Measurements from ENCODE around the gene ENTPD6.

- TF ChIP-seq EZH2 (IDR thresholded peaks at IDR 0.05; ENCODE audit: low read depth) (no peak), CTCF (conservative IDR thresholded peaks at IDR 0.05) (no peak)
Observed at GRCh38 chr20:25251558-25251957, 56.0 kb downstream of the ENTPD6 start.

Measured in PC-9 (cell line).